BLaER1 treated with 17β-estradiol and CSF1 and Interleukin-3, amounts not matched to agents 10 nM and 100 nM (cell line): Measurements from ENCODE around the gene PLD5.
"Not testable (repeated sequence)": the region's sequence is repeated elsewhere in the genome, so short reads cannot be mapped to it uniquely, and the experiment has no call there.

Source experiments
- H3K27ac ChIP-seq, 11 experiments: shearing (Covaris generic); formaldehyde crosslinking; 2 replicates each; pipeline ENCODE4 v1.8.1; 2022
- H3K27me3 ChIP-seq, 11 experiments: shearing (Covaris generic); formaldehyde crosslinking; 2 replicates each; pipeline ENCODE4 v1.8.1; 2022
- H3K36me3 ChIP-seq, 11 experiments: shearing (Covaris generic); formaldehyde crosslinking; 2 replicates each; pipeline ENCODE4 v1.8.1; 2022
- H3K4me1 ChIP-seq, 10 experiments: shearing (Covaris generic); formaldehyde crosslinking; 2 replicates each; pipeline ENCODE4 v1.8.1; 2022
- H3K4me2 ChIP-seq, 11 experiments: shearing (Covaris generic); formaldehyde crosslinking; 2 replicates each; pipeline ENCODE4 v1.8.1; 2022
- H3K4me3 ChIP-seq, 10 experiments: shearing (Covaris generic); formaldehyde crosslinking; 2 replicates each; pipeline ENCODE4 v1.8.1; 2022
- H3K9ac ChIP-seq, 11 experiments: shearing (Covaris generic); formaldehyde crosslinking; 2 replicates each; pipeline ENCODE4 v1.8.1; 2022
- H3K9me3 ChIP-seq, 11 experiments: shearing (Covaris generic); formaldehyde crosslinking; replicated peaks in 1 of 11; 2 replicates each; pipeline ENCODE4 v1.8.1; 2022
- H4K20me1 ChIP-seq, 11 experiments: shearing (Covaris generic); formaldehyde crosslinking; 2 replicates each; pipeline ENCODE4 v1.8.1; 2022
- Cebpa-rat ChIP-seq, 11 experiments: shearing (Covaris generic); IDR thresholded peaks; 2 replicates each; pipeline ENCODE4 v1.8.1; 2022

Gene PLD5

DNA sequence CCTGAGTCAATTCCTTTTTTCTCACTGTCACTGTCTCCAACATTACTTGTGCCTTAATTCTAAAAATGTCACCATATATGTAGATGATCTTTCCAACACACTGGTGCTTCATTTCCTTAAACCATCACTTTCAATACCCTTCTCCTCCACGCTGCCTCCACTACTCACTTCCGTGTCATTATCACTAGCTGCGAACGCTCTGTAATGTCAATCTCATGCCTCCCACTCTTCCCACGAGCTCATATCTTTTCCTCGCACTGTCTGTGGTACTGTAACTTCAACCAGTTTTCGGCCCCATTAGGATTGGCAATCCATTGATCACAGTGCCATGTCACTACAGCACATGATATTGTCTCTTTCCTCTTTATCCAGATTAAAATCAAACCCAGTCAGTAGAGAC, 61.6 kb downstream of the PLD5 start:
- Histone ChIP-seq H3K9ac (no peak overlapping the region), H3K4me3 (no peak overlapping the region), H3K27ac (no peak overlapping the region), H3K9me3 (0 out of 22 replicates have a peak, but pooled peaks cover 0 to 4% (median 0%) of the 10 kb centered on the region in 11 experiments), H3K36me3 (no peaks in the 10 kb centered on the region), H3K27me3 (no peaks in the 10 kb centered on the region), H4K20me1 (no peaks in the 10 kb centered on the region), H3K4me1 (no peaks in the 10 kb centered on the region), H3K4me2 (no peak overlapping the region)
- no peak for TF ChIP-seq Cebpa-rat (IDR thresholded peaks at IDR 0.05)

DNA sequence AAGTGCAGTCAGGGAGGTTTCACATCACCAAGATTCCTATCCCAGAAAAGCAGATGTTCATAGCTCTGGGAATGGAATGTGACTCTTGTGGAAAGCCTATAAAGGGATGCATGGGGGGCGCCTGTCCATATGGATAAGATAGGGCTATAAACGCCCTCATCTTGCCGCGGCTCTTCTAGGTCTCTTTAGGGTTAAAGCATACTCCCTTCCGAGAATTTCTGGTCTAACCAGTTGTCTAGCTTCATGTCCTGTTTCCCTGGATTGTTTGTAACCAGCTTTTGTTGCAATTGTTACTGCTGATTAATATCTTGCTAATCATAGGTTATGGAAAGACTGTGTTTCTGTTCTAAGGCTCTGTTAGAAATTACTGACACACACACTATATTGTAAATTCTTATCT, 64.8 kb downstream of the PLD5 start:
- H3K4me3 ChIP-seq, H4K20me1 ChIP-seq, H3K4me1 ChIP-seq, H3K27ac ChIP-seq, H3K4me2 ChIP-seq, H3K27me3 ChIP-seq, H3K36me3 ChIP-seq, H3K9me3 ChIP-seq, H3K9ac ChIP-seq: not testable (repeated sequence)

DNA sequence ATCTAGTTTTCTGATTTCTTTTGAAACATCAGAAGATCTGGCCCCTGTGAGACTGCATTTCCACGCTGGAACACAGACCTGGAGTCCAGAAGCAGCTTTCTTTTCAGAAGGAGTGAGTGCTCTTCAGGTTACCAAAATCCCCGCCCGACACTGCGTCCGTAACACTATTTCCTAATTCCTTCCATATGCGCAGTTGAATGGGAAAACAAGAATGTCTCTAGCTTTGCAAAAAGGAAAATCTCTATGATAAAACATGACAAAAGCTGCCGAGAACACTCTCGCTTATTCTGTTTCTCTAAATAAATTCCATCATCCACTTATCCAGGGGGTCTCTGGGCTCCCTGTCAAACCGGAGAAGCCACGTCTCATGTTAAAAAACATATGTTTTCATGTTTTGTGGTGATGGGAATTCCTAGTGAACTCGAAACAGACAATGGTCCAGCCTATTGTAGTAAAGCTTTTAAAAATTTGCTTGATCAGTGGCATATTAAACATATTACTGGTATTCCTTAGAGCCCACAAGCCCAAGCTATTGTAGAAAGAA, 67.7 kb downstream of the PLD5 start:
- TF ChIP-seq Cebpa-rat (IDR thresholded peaks at IDR 0.05), result no peak
- no peaks in the 10 kb centered on the region for H3K4me1 ChIP-seq
- H3K27ac ChIP-seq, result no peak overlapping the region
- H3K4me3 ChIP-seq, result no peak overlapping the region
- H3K9ac ChIP-seq, result no peak overlapping the region
- H3K36me3 ChIP-seq, result no peaks in the 10 kb centered on the region
- H3K9me3 ChIP-seq, result no peaks in the 10 kb centered on the region
- H3K4me2 ChIP-seq, result no peak overlapping the region
- H3K27me3 ChIP-seq, result no peaks in the 10 kb centered on the region
- no peaks in the 10 kb centered on the region for H4K20me1 ChIP-seq

DNA sequence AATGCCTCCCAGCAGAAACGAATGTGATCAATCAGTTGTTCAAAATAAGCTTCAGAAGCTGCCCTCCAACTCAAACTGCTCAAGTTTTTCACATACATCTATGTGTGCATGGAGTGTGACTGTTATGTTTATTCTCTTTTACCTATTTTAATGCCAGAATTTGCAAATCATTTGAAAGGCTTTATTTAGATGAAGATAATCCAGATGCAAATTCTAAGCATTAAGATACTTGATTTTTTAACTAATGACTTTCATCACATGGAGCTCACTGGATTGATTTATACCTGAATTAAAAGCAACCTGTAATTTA, 69.5 kb downstream of the PLD5 start:
- Histone ChIP-seq H3K4me3 (no peak overlapping the region), H3K4me1 (no peaks in the 10 kb centered on the region), H3K27ac (no peak overlapping the region), H3K36me3 (no peaks in the 10 kb centered on the region), H4K20me1 (no peaks in the 10 kb centered on the region), H3K9ac (no peak overlapping the region), H3K9me3 (no peaks in the 10 kb centered on the region), H3K4me2 (no peak overlapping the region), H3K27me3 (no peaks in the 10 kb centered on the region)
- TF ChIP-seq Cebpa-rat (IDR thresholded peaks at IDR 0.05), result no peak

DNA sequence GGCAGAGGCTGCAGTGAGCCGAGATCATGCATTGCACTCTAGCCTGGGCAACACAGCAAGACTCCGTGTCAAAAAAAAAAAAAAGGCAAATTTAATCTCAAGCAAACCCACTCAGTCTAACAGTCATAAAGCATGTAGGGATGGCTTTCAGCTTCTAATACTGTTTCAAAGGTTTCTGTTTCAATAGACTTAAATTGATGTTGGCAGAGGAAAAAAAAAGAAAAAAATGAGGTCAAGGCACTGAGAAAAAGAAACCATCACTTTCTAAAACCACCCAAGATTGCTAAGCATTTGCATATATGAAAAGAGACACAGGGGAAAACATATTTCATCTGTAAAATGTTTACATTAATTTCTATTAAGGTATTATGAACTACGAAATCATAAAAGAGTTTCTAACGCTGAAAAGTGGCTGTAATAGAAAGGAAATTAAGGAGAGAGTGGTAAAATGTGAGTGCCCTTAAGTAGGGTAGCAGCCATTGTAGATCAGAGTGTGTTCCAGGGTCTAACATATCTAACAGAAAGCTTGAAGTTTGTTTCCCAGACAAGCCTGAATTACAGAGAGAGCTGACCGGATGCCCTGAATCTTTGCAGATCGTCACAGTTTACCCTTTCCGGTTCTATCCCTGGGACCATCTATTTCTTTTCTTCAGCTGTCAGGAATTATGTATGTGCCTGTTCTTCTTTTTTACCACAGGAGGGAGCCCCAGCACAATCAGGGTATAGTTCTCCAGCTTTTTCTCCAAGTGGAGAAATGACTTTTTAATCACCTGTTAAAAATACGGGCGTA, 70.0 kb downstream of the PLD5 start:
- Histone ChIP-seq H3K4me3 (no peak overlapping the region), H3K9ac (no peak overlapping the region), H3K9me3 (no peaks in the 10 kb centered on the region), H3K4me2 (no peak overlapping the region), H3K36me3 (no peaks in the 10 kb centered on the region), H4K20me1 (no peaks in the 10 kb centered on the region), H3K27me3 (no peaks in the 10 kb centered on the region), H3K27ac (no peak overlapping the region), H3K4me1 (no peaks in the 10 kb centered on the region)
- no peak for TF ChIP-seq Cebpa-rat (IDR thresholded peaks at IDR 0.05)

DNA sequence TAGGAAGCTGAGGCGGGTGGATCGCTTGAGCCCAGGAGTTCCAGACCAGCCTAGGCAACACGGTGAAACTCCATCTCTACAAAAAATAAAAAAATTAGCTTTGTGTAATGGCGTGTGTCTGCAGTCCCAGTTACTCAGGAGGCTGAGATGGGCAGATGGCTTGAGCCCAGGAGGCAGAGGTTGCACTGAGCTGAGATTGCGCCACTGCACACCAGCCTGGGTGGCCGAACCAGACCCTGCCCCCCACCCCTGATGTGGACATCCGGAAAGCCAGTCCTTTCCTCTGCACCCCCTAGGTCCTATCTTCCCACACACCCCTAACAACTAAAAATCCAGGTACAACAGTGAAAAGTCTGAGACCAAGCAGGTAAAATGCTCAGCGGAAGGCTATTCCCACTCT, 71.9 kb downstream of the PLD5 start:
- H3K4me1 ChIP-seq, result no peaks in the 10 kb centered on the region
- H4K20me1 ChIP-seq, result no peaks in the 10 kb centered on the region
- H3K9ac ChIP-seq, result no peak overlapping the region
- H3K4me2 ChIP-seq, result no peak overlapping the region
- H3K9me3 ChIP-seq, result no peaks in the 10 kb centered on the region
- H3K27me3 ChIP-seq, result no peaks in the 10 kb centered on the region
- H3K4me3 ChIP-seq, result no peak overlapping the region
- H3K36me3 ChIP-seq, result no peaks in the 10 kb centered on the region
- TF ChIP-seq Cebpa-rat (IDR thresholded peaks at IDR 0.05), result no peak
- H3K27ac ChIP-seq, result no peak overlapping the region

DNA sequence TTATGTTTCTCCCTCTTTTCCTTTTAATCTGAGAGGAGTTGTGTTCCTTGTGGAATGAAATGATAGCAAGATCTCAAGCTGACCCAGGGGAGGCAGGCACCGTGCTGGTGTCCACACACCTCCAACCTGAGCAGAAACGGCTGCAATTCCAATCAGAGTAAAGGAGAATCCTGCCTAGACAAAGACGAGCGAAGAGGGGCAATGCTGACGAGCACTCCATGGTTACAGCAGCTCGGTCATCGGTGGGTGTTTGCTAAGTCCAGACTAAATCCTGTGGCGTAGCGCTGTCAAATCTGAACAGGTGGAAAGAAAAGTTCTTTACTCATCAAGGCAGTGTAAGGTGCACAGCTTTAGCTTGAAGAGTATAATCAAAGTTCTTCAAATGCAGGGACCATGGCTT, 74.8 kb downstream of the PLD5 start:
- H3K4me2 ChIP-seq, result no peak overlapping the region

DNA sequence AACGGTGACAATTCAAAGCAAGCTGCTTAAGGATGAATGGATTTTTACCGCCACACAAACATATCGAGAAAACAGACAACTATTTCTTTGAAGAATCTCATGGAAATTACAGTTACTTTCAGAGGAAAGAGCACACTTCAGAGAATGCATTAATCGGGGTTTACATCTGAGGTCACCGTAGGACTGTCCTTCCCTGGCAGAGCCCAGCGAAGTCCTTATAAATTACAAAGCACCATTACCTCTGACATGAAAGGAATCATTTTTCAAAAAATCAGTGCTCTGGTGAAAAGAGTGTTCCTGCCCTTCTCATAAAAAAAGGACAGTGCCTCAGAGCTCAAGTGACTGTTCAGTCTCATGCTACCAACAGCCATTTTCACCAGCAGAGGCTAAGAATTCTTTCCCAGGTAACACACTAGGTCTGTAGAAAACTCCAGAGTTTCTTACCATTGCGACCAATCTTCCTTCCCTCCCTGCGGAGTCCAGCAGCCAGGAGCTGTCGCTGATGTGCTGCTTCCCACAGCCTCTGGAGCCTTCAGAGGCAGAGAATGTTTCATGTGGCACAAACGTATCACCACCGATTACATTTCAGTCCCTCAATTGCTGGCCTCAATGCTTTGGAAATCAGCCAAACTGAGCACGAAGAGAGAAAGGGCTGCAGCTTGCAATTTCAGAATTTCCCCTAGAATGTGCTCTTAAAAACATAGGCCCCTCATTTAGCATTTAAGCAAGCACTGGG, 75.4 kb downstream of the PLD5 start:
- H3K4me3 ChIP-seq, result no peak overlapping the region
- H3K9ac ChIP-seq, result no peak overlapping the region
- H3K27me3 ChIP-seq, result no peaks in the 10 kb centered on the region
- no peaks in the 10 kb centered on the region for H3K4me1 ChIP-seq
- no peaks in the 10 kb centered on the region for H3K36me3 ChIP-seq
- no peak for TF ChIP-seq Cebpa-rat (IDR thresholded peaks at IDR 0.05)
- H3K9me3 ChIP-seq, result no peaks in the 10 kb centered on the region
- H4K20me1 ChIP-seq, result no peaks in the 10 kb centered on the region
- no peak overlapping the region for H3K4me2 ChIP-seq
- no peak overlapping the region for H3K27ac ChIP-seq

More for the DNA sequence above, 74.8 kb downstream of the PLD5 start:
- no peak overlapping the region for H3K27ac ChIP-seq
- no peaks in the 10 kb centered on the region for H3K36me3 ChIP-seq
- TF ChIP-seq Cebpa-rat (IDR thresholded peaks at IDR 0.05), result no peak
- H3K27me3 ChIP-seq, result no peaks in the 10 kb centered on the region
- H4K20me1 ChIP-seq, result no peaks in the 10 kb centered on the region
- H3K4me1 ChIP-seq, result no peaks in the 10 kb centered on the region
- H3K9me3 ChIP-seq, result no peaks in the 10 kb centered on the region
- H3K4me3 ChIP-seq, result no peak overlapping the region
- no peak overlapping the region for H3K9ac ChIP-seq

DNA sequence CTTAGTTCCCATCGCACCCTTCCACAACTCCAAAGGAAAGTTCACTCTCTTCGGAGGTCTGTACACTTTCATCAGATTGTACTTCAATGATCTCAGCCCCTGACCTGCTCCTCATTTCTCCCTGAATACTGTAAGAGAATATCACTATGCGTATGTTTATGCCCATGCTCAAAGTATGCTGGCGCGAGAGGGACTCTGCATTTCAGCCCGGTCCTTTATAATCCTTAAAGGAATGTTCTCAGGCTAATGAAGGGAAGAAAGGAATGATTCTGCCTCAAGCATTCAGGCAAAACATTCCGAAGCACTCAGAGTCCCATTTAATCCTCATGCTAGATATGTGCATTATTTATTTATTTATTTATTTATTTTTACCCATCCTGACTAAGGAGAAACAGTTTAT, 76.8 kb downstream of the PLD5 start:
- no peaks in the 10 kb centered on the region for H3K4me1 ChIP-seq
- H3K27ac ChIP-seq, result no peak overlapping the region
- no peak for TF ChIP-seq Cebpa-rat (IDR thresholded peaks at IDR 0.05)
- H3K36me3 ChIP-seq, result no peaks in the 10 kb centered on the region
- H3K4me2 ChIP-seq, result no peak overlapping the region
- no peak overlapping the region for H3K4me3 ChIP-seq
- no peaks in the 10 kb centered on the region for H4K20me1 ChIP-seq
- no peaks in the 10 kb centered on the region for H3K9me3 ChIP-seq
- no peaks in the 10 kb centered on the region for H3K27me3 ChIP-seq
- no peak overlapping the region for H3K9ac ChIP-seq

DNA sequence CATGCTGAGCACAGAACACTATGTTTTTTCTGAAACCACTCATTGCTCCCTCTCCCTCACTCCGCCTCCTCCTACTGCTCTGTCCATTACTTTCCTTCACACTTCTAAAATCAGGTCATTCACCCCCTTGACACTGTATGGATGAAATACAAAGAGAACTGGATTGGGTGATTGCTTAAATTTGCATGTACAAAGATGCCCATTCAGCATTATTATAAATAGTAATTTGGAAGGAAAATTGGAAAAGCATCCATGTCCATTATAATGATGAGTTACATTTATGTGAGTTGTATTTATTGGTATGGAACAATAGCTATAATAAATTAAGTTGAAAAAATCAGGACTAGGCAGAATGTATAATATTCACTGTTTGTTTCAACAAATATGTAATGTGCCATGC, 83.7 kb downstream of the PLD5 start:
- TF ChIP-seq Cebpa-rat (IDR thresholded peaks at IDR 0.05), result no peak
- no peak overlapping the region for H3K27ac ChIP-seq
- no peaks in the 10 kb centered on the region for H3K4me1 ChIP-seq
- no peaks in the 10 kb centered on the region for H3K27me3 ChIP-seq
- H3K9me3 ChIP-seq, result no peaks in the 10 kb centered on the region
- H4K20me1 ChIP-seq, result no peaks in the 10 kb centered on the region
- H3K36me3 ChIP-seq, result no peaks in the 10 kb centered on the region
- no peak overlapping the region for H3K4me2 ChIP-seq
- H3K9ac ChIP-seq, result no peak overlapping the region
- H3K4me3 ChIP-seq, result no peak overlapping the region
